IMR-90 (cell line): ENCODE results near the gene SIRPG. TPM values are rescaled to one million over a fixed set of nuclear protein-coding genes. Genes with fewer than 3 reads are reported as not detected.

Experiments used
- ATAC-seq: fragments of 200-7000 bp; cut with Tn5 transposase; 2 replicates; pipeline ENCODE4 v1.9.1; 2020; ENCODE audit warnings: low read depth, mild to moderate bottlenecking, moderate library complexity
- BruUV-seq: library from RNA; stranded (reverse); fragments of 400-500 nt; replicated peaks from 2 replicates; lab custom pipeline; 2021; lab: Mats Ljungman, UMichigan
- CTCF ChIA-PET: fragments of 300-600 bp; formaldehyde crosslinking; extraction: SDS; loops from one replicate; lab custom pipeline; 2021; ENCODE audit warnings: antibody characterized with exemption; lab: Yijun Ruan, JAX
- POLR2A ChIA-PET: fragments of 300-600 bp; sonication (Branson Sonifier 250); formaldehyde crosslinking; loops from one replicate; lab custom pipeline; 2022; ENCODE audit warnings: antibody characterized with exemption; ENCODE audit not compliant: unreplicated experiment; lab: Charles Lee
- DNase-seq: peaks from one replicate; pipeline ENCODE4 v3.0.0; 2013
- H2AFZ ChIP-seq: replicated peaks from 2 replicates; pipeline ENCODE3; 2013; ENCODE audit warnings: low read length, mild to moderate bottlenecking; ENCODE audit not compliant: poor library complexity
- H2AK5ac ChIP-seq: 2 replicates; pipeline ENCODE4 v1.6.1; 2013; ENCODE audit warnings: low read depth, low read length, inconsistent platforms
- H2AK9ac ChIP-seq: replicated peaks from 2 replicates; pipeline ENCODE3; 2013; ENCODE audit warnings: mild to moderate bottlenecking, low read depth, low read length, moderate library complexity; ENCODE audit not compliant: poor library complexity
- H2BK120ac ChIP-seq: 2 replicates; pipeline ENCODE4 v1.6.1; 2013; ENCODE audit warnings: low read depth, low read length, inconsistent platforms
- H2BK15ac ChIP-seq: 3 replicates; pipeline ENCODE4 v1.6.1; 2013; ENCODE audit warnings: low read depth, low read length, inconsistent platforms
- H2BK20ac ChIP-seq: 2 replicates; pipeline ENCODE4 v1.6.1; 2013; ENCODE audit warnings: low read depth, mild to moderate bottlenecking, inconsistent platforms, low read length, moderate library complexity
- H2BK5ac ChIP-seq: 2 replicates; pipeline ENCODE4 v1.6.1; 2013; ENCODE audit warnings: mild to moderate bottlenecking, low read depth, low read length, inconsistent platforms; ENCODE audit not compliant: poor library complexity, severe bottlenecking
- H3K14ac ChIP-seq: replicated peaks from 2 replicates; pipeline ENCODE4 v1.6.1; 2013; ENCODE audit warnings: low read depth, low read length, inconsistent platforms
- H3K18ac ChIP-seq: 2 replicates; pipeline ENCODE4 v1.6.1; 2013; ENCODE audit warnings: low read depth, low read length, control low read depth
- H3K23ac ChIP-seq: 2 replicates; pipeline ENCODE4 v1.6.1; 2013; ENCODE audit warnings: low read depth, low read length, inconsistent platforms
- H3K27ac ChIP-seq: 2 replicates; pipeline ENCODE4 v1.5.1; 2013; ENCODE audit warnings: mild to moderate bottlenecking, control low read depth, low read length; ENCODE audit not compliant: insufficient read depth
- H3K27me3 ChIP-seq: 2 replicates; pipeline ENCODE4 v1.6.1; 2013; ENCODE audit warnings: low read length; ENCODE audit not compliant: control insufficient read depth, insufficient read depth
- H3K36me3 ChIP-seq: 2 replicates; pipeline ENCODE4 v1.6.1; 2013; ENCODE audit warnings: low read length, mixed read lengths; ENCODE audit not compliant: control insufficient read depth, insufficient read depth
- H3K4ac ChIP-seq: 2 replicates; pipeline ENCODE4 v1.6.1; 2013; ENCODE audit warnings: low read depth, low read length, inconsistent platforms
- H3K4me1 ChIP-seq: 2 replicates; pipeline ENCODE4 v1.6.1; 2013; ENCODE audit warnings: low read length, mixed read lengths; ENCODE audit not compliant: control insufficient read depth, insufficient read depth
- H3K4me2 ChIP-seq: 2 replicates; pipeline ENCODE4 v1.6.1; 2013; ENCODE audit warnings: low read depth, mild to moderate bottlenecking, control low read depth, low read length, moderate library complexity
- H3K4me3 ChIP-seq: 2 replicates; pipeline ENCODE4 v1.5.1; 2013; ENCODE audit warnings: low read depth, mild to moderate bottlenecking, control low read depth, low read length, moderate library complexity; ENCODE audit not compliant: insufficient read depth
- H3K56ac ChIP-seq: 2 replicates; pipeline ENCODE4 v1.6.1; 2013; ENCODE audit warnings: low read length, inconsistent platforms; ENCODE audit not compliant: insufficient read depth; ENCODE audit errors: extremely low read depth
- H3K79me1 ChIP-seq, 2 experiments: 2 replicates each; pipeline ENCODE4 v1.6.1; 2013; ENCODE audit warnings: low read length in 2 of 2, inconsistent platforms in 1 of 2, low read depth in 1 of 2
- H3K9ac ChIP-seq: 2 replicates; pipeline ENCODE4 v1.6.1; 2013; ENCODE audit warnings: low read depth, low read length, control low read depth
- H3K9me1 ChIP-seq: 2 replicates; pipeline ENCODE4 v1.6.1; 2013; ENCODE audit warnings: low read length, inconsistent platforms; ENCODE audit not compliant: insufficient read depth
- H3K9me3 ChIP-seq: 2 replicates; pipeline ENCODE4 v1.6.1; 2013; ENCODE audit warnings: low read length; ENCODE audit not compliant: control insufficient read depth, insufficient read depth
- H4K20me1 ChIP-seq: 2 replicates; pipeline ENCODE4 v1.6.1; 2013; ENCODE audit warnings: low read length, inconsistent platforms; ENCODE audit not compliant: insufficient read depth
- H4K5ac ChIP-seq: 2 replicates; pipeline ENCODE4 v1.6.1; 2013; ENCODE audit warnings: mild to moderate bottlenecking, low read depth, low read length, control low read depth
- H4K8ac ChIP-seq, 2 experiments: 2 replicates each; pipeline ENCODE4 v1.6.1; 2013; ENCODE audit warnings: low read depth in 2 of 2, low read length in 2 of 2, control low read depth in 1 of 2, inconsistent platforms in 1 of 2
- H4K91ac ChIP-seq: 2 replicates; pipeline ENCODE4 v1.6.1; 2013; ENCODE audit warnings: low read depth, low read length, inconsistent platforms; ENCODE audit not compliant: insufficient read depth
- BHLHE40 ChIP-seq: fragments of 150-350 bp; IDR thresholded peaks from 2 replicates; pipeline ENCODE4 v1.6.1; 2016; ENCODE audit warnings: mild to moderate bottlenecking, low read depth, low read length
- MAFK ChIP-seq: IDR thresholded peaks from 2 replicates; pipeline ENCODE4 v1.6.1; 2012; ENCODE audit warnings: low read depth, low read length, improper control_type of control experiment
- MAZ ChIP-seq: IDR thresholded peaks from 2 replicates; pipeline ENCODE4 v1.6.1; 2012; ENCODE audit warnings: low read depth, mild to moderate bottlenecking, low read length, improper control_type of control experiment, moderate library complexity, borderline replicate concordance
- MXI1 ChIP-seq: IDR thresholded peaks from 2 replicates; pipeline ENCODE4 v1.6.1; 2012; ENCODE audit warnings: low read depth, mild to moderate bottlenecking, low read length, moderate library complexity, borderline replicate concordance
- POLR2A ChIP-seq: IDR thresholded peaks from 2 replicates; pipeline ENCODE4 v1.6.1; 2012; ENCODE audit warnings: mild to moderate bottlenecking, low read depth, low read length
- RCOR1 ChIP-seq: IDR thresholded peaks from 2 replicates; pipeline ENCODE4 v1.6.1; 2012; ENCODE audit warnings: mild to moderate bottlenecking, low read length, improper control_type of control experiment; ENCODE audit not compliant: insufficient replicate concordance
- WGBS, 2 experiments: methylation state at CpG; one replicate each; pipeline versions ENCODE4 v1.1.5 to v1.1.7; 2013; ENCODE audit warnings: missing lambda C conversion rate in 2 of 2; ENCODE audit not compliant: insufficient read length in 1 of 2; ENCODE audit errors: extremely low coverage in 2 of 2; 5-methylcytosine and 5-hydroxymethylcytosine counted together
- dilution Hi-C: fragments of 300-500 bp; cut with HindIII; formaldehyde crosslinking; loops from one replicate; pipeline ENCODE4 v1.14.3; 2018; ENCODE audit warnings: low sequenced_read_pairs; ENCODE audit not compliant: unreplicated experiment
- in situ Hi-C: fragments of 300-500 bp; cut with MboI; formaldehyde crosslinking; loops from 3 replicates; pipeline ENCODE4 v1.14.3; 2019; ENCODE audit warnings: low sequenced_read_pairs, inconsistent platforms, mixed read lengths
- intact Hi-C: fragments of 100-400 bp; cut with micrococcal nuclease; formaldehyde crosslinking; loops from 2 replicates; pipeline ENCODE4 v1.10.0; 2022
- polyA plus RNA-seq, 3 experiments: library from polyadenylated mRNA; depleted of rRNA; stranded (reverse); fragments of >200 nt; gene quantifications; 2 replicates each; pipeline ENCODE4 v1.2.3, GENCODE V29; 2012; ENCODE audit warnings: low replicate concordance in 1 of 3
- total RNA-seq: library from RNA; depleted of rRNA; stranded (reverse); fragments of >200 nt; gene quantifications from 2 replicates; pipeline ENCODE4 v1.2.3, GENCODE V29; 2012
- TF ChIP-seq, protein P1 (sequence below): fragments of 150-350 bp; IDR thresholded peaks from 2 replicates; pipeline ENCODE4 v1.6.1; 2017; ENCODE audit warnings: mild to moderate bottlenecking, antibody characterized with exemption, low read length, low read depth

Gene SIRPG
- total and polyA plus RNA-seq, 2 of the 4 experiments (the other 2 are of a cell fraction): not detected

DNA sequence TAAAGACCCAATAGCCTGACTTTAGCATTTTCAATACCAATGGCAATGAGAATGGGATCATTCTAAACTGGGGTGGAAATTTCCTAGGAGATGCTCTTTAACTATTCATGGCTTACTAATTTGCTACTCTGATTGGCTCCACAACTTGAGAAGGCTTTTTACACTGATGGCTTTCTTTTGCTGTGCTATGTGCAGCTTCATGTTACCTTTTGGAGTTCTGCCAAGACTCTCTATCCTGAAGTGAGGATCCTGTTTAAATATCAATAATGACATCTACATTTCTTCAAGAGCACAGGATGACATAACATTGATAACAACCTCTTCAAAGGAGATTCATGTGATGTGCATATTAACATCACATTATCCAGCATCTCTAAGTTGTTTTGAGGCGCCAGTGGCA lies 43.4 kb upstream of the SIRPG start:
- Histone ChIP-seq H2AFZ (no peak overlapping the region), H2BK120ac (no peak overlapping the region), H3K4me2 (no peak overlapping the region), H2AK5ac (no peak overlapping the region), H4K20me1 (no peaks in the 10 kb centered on the region), H4K5ac (no peak overlapping the region), H2BK20ac (no peak overlapping the region), H3K9ac (no peak overlapping the region), H3K9me3 (no peaks in the 10 kb centered on the region), H2AK9ac (no peak overlapping the region), H3K14ac (no peak overlapping the region), H3K27ac (no peak overlapping the region), H3K79me1 (no peaks in the 10 kb centered on the region), H3K4ac (no peak overlapping the region), H4K91ac (no peak overlapping the region), H2BK15ac (no peak overlapping the region), H4K8ac (no peak overlapping the region), H3K56ac (no peak overlapping the region), H3K27me3 (no peaks in the 10 kb centered on the region), H3K36me3 (no peaks in the 10 kb centered on the region), H3K23ac (no peak overlapping the region), H3K18ac (no peak overlapping the region), H2BK5ac (no peak overlapping the region), H3K4me3 (no peak overlapping the region), H3K9me1 (no peaks in the 10 kb centered on the region), H3K4me1 (no peaks in the 10 kb centered on the region)
- ChIA-PET POLR2A (no interaction called here), CTCF (no interaction called here)
- 29% methylated on average over 1 of the region's 1 CpG; no CpG with 5 or more reads in 1 of the 2 experiments for WGBS, 2 experiments
- no peak for TF ChIP-seq MAZ
- TF ChIP-seq POLR2A: no peak
- no peak for TF ChIP-seq RCOR1
- TF ChIP-seq MAFK: no peak
- no peak for TF ChIP-seq MXI1
- TF ChIP-seq, protein P1, sequence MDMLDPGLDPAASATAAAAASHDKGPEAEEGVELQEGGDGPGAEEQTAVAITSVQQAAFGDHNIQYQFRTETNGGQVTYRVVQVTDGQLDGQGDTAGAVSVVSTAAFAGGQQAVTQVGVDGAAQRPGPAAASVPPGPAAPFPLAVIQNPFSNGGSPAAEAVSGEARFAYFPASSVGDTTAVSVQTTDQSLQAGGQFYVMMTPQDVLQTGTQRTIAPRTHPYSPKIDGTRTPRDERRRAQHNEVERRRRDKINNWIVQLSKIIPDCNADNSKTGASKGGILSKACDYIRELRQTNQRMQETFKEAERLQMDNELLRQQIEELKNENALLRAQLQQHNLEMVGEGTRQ: no peak
- no peak for TF ChIP-seq BHLHE40
- no peak for DNase-seq
- dilution Hi-C loops (no loop called here), intact Hi-C loops (no loop called here), in situ Hi-C loops (no loop called here)
- no peak for ATAC-seq
- BruUV-seq: no TSS peak
